HuH-7.5 (cell line): ENCODE results near the gene KIF16B.

Experiments used
- DNase-seq: peaks from one replicate; pipeline ENCODE4 v3.0.0; 2011; ENCODE audit warnings: low spot score

KIF16B gene

DNA sequence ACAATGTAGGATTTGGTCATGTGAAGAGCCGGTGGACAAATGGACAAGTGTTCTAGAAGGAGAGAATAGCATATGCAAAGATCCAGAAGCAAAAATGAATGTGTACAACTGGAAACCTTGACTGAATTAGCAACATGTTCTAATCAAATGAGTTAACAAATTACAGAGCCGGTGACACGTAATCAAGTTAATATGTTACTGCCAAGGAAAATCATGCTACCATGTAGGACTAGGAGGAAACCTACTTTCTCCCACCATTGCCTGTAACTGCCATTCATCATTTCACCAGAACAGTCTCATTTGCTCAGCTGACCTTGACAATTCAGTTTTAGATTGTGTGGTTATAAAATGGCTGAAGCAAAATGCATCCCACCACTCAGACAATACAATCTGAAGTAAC is 179.4 kb downstream of the KIF16B start:
- DNase-seq = no peak

DNA sequence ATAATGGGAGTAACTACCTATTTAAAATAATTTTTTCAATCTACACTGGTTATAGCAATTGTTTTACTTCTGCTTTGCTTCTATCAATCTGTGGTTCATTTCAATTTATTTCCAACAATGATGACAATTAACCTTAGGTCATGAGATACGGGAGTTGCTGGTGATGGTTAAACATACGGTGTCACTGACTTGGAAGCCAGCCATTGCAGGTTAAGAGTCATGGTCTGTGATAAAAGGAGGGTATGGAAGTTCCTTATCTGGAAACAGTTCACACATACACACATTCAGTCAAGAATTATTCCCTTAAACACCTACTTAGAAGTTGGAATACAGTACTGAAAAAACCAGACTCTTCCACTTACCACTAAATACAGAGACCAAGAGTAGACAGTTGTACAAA is 180.0 kb downstream of the KIF16B start:
- no peak for DNase-seq

DNA sequence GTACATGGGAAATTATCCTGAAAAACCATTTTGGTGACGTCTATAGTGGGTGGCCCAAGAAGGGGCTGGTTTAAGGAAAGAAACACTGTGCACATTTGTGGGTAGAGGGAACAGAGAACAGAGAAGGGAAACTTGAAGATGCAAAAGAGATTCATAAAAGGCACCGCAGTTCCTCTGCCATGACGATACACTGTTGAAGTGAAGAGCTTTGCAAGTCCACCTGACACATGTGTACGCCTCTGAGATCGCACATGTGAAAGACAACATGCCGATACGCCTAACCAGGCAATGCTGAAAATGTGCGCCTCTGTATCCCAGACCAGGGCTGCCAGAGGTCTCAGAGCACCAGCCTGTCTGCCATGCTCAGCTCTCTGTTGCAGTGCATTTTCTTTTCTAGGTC is 180.9 kb downstream of the KIF16B start:
- no peak for DNase-seq

DNA sequence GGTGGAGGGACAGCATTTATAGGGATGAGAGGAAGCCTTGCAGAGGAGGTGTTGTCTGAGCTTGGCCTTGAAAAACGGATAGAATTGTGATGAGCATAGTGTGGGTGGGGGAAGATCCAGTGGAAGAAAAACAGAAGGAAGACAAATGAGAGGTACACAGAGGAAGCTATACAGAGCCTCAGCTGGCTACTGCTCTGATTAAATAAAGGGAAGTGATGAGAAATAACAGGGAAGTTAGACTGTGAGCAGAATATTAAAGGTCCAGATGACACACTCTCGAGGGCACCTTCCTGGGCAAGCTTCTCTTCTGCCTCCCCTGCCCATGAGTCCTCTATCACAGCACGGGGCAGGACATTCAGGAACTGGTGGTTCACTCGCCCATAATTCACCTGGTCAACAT is 182.3 kb downstream of the KIF16B start:
- no peak for DNase-seq

DNA sequence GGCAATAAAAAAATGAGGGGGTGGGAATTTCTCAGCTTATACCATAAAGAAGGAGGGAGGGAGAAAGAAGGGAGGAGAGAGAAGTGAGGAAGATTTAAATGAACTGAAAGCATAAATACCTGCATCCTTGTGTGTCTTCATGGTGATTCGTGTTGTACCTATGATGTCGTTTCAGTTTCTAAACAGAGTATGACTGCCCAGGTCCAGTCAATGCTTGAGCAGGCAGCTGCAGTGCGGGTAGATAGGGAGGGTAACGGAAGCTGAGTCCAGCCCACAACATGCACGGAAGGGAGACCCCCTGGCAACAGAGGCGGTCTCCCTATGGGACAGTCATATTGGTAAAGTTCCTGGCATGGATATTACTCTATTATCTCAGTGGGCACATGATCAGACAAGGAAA is 184.5 kb downstream of the KIF16B start:
- DNase-seq = no peak

DNA sequence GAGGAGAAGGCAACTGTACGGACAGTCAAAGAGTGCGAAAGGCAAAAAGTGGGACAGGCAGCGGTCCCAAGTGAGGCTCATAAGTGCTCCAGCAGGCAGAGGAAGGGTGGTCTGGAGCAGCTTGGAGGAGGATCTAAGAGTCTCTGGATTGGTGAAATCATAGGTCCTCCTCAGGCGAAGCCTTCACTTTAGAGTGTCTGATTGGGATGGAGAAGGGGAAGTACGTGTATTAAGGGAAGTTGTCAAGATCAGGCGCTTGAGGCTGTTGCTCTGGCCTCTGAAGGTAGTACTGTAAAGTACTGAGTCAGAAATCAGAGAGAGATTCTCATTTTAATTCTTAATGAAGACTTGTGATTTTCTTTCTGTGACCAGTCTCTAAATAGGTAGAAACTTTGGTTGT is 185.6 kb downstream of the KIF16B start:
- DNase-seq = no peak

DNA sequence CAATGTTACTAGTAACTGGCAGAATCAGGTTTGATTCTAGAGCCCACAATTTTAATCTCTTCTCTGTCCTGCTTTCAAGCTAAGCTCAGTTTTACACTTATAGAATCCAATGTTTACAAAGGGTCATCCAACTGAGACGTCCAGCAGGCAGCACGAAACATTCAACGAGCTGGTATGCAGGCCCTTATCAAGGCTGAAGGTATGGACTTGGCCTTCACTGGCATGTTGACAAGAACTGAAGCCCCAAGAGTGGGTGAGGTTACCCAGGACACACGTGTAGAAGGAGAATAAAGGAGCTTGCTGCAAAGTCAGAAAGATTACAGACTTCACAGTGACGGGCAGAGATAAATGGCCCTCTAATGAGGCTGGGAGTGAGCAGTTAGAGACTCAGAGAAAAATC is 187.4 kb downstream of the KIF16B start:
- DNase-seq = no peak

DNA sequence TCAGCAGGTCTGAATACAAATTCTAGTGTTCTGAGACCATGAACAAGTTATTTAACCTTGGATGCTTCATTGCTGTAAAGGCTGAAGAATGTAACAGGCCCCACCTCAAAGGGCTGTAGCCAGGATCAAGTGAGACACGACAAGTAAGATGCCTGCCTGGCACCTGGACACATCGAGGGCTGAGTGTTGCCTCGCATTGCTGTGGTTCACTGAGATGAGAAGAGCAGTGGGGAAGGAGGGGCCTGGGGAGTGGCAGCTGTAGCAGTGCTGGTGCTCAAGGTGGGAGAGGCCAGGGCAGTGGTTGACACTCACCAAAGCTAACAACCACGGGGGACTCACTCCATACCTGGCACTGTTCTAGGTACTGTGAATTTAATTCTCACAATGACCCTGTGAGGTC is 187.8 kb downstream of the KIF16B start:
- no peak for DNase-seq

DNA sequence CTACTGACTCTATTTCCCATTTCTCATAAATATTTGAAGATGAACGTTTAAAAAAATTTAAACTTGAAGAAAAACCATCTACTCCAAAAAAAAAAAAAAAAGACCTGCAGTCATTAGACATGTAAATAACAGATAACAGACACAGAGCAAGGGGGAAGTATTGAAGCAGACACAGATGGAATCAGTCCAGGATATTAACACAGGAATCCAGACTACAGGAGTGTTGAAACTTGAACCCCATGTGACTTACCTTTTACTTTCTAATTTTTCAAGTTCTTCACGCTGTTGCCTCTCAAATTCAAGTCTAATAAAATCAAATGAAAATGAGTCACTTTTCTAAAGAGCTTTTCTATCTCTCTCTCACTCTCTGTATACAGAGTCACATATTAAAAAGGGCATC is 191.8 kb downstream of the KIF16B start:
- no peak for DNase-seq

DNA sequence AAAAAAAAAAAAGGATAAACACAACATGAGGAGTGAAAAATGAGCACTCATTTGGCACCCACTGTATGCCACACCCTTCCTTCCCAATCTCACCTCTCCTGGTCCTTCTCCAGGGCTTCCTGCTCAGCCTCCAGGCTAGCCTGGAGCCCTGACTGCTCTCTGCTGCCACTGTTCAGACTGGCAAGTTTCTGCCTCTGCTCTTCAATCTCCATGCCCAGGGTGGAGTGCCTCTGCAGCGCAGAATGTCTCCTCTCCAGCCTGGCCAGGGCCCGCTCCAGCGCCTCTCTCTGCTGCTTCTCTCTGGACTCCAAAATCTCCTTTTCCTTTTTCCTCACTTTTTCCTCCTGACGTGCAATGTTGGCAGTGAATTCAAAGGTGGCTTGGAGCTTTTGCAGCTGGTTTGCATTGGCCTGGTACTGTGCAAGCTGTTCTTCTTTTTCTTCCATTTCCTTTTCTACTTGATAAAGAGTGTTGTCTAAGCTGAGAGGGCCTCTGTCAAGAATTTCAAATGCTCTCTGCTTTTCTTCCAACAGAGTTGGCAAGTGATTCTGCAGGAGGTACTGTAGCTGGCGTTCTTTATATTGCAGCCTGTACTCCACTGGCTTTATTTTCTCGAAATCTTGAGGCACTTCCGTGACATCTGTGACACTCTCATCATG is 194.4 kb downstream of the KIF16B start:
- DNase-seq = no peak

DNA sequence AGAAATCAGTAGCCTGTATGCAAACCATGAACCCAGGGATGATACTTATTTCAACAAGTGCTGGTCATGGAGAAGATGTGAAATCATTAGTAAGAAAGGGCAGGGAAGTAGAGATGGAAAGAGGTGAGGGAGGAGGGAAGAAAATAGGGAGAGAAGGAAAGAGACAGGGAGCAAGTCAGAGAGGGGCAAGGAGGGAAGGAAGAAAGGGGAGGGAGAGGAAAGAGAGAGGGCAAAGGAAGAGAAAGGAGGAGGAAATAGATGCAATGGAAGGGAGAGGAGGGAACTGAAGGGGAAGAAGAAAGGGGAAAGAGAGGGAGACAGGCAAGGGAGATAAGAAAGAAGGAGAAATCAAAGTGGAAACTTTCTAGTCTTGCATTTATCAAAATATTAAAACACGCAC is 195.1 kb downstream of the KIF16B start:
- DNase-seq = no peak

DNA sequence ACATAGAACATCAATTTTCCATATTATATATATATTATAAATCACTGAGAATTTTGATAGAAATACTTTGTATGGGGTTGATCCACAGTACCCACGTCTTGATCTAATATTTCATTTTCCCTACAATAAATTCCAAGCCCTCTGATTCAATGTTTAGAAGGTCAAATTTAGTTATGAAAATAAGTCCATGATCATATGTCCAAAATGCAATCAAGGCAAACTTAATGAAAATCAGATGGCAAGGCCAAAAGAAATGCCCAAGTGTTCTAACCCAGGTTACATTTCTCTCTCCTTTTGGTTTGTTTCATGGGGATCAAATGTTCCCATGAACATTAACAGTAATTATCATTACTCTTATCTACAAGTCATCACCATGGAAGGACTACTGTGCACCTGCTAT is 203.8 kb downstream of the KIF16B start:
- no peak for DNase-seq

DNA sequence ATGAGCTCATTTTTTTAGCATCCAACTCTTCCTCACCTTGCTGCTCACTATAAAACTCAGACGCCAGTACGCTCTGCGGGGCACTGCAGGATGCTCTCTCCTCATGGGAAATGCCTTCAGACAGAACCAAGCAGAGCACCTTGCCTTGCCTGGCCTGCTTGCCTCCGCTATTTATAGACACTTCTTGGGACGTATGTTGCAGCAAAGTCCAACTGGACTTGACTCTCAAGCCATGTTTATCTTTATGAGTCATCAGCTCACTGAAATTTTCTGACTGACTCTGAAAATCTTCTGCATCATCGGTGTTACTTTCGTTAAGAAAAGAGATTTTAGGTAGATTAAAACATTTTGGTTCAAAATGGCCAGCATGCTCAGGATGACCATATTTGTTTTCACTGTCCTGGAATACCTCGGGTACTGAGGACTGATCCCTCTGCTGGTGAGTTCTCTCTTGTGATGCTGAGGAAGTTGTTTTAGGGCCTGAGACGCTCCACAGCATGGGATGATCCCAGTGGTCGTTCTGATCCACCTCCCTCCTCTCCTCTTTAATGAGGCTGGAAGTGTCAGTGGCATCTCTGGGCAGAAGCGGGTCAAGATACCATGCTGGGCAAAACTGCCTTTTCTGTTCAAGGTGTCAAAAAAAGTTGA is 204.5 kb downstream of the KIF16B start:
- no peak for DNase-seq

DNA sequence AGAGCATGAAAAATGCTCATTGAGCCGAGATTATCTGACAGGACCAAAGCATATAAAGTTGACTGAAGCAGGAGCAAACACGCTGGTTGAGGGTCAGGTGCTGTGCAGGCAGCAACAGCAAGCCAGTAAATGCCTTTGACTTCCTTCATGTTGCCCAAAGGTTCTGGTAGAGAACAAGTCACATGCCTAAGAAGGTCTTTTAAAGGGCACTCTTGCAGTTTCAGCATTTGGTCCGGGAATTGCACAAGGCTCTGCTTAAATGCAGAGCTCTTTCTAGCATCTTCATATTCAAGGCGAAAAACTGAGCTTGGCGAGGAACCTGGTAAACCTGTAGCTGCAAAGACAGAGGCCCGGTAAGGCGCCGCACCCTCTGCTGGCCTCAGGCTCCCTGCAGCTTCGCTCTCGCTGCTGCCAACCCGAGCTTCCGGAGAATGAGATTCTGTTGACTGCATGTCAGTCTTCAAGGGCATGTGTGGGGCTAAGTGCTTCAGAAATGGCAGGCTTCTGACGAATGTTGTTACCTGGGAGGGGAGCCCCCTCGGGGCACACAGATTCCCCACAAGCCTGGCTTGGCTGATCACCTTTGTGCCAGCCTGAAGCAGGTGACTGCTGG is 205.2 kb downstream of the KIF16B start:
- DNase-seq = no peak

DNA sequence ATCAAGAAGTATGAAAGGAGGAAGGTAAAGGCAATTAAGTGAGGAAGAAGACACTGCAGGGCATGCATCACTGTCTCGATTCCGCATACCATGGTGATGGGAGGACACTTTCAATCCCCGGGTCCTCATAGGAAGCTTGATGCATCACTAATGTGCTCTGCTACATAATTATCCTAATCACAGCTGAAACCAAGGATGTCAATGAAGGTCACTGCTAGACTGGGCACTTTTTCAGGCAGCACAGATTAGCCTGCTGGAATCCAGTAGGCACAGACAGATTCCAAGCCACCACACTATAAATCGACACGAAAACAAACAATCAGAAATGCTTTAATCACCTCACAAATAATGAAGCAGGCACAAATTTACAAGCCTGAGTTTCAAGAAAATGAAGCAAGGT is 206.7 kb downstream of the KIF16B start:
- no peak for DNase-seq

DNA sequence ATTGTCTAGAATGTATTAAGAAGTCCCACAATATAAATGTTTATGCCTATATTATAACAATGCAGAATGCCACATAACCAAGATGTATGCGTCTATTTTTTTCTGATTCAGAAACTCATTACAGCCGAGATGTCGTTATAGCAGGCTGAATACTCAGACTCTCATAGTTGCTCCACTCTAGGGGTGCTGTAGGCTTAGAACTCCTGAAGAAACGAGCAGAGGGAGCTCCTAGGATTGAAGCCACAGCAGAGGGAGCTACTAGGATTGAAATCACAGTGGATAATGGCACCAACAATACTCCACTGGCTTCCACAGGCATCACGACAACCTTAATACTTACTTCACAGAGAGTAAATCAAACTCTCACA is 208.9 kb downstream of the KIF16B start:
- DNase-seq = no peak

DNA sequence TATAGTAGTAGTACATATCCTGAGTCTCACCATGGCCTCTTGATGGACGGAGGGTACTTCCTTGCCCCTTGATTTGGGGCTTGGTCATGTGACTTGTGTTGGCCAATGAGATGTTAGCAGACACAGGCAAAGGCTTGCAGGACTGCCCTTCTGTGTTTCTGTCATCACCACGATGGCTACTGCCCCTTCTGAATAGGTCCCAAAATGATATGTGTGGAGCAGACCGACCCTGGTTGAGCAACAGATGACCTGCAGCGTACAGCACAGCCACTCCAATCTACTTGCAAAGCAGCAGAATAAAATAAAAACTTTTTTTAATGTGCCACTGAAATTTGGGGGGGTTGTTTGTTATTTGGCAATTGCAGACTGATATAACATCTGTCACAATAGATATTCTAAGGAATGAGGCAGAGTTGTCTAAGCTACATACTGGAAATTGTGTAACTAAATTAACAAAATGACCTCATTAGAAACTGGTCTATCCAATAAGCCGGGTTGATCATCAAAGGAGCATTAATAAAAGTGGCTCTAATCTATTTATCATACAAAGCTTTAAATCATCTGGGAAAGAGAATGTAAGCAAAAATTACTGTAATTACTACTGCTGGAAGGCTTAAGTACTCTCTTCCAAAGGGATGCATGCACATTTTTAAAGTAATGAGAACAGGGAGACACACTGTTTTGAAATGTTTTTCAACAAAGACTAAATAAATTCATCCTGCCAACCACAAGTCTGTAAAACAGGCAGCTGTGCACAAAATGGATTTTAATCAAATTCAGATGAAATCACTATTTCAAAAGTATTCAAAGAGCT is 209.5 kb downstream of the KIF16B start:
- no peak for DNase-seq

DNA sequence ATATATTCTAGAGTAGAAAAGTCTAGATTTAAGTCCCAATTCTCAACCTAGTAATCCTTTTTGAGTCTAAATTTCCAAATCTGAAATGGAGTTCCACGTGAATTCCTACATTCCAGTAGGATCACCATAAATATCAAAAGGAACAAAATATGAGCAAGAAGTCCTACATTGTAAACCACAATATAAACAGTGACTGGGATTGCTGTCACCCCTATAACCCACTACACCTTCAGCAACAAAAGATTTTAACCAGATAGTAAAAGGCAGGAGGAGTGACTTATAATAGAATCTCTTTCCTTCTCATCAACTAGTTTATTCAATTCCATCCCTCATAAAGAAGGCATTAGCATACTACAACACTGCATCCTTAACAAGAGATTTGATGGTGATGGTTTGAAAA is 210.6 kb downstream of the KIF16B start:
- no peak for DNase-seq

DNA sequence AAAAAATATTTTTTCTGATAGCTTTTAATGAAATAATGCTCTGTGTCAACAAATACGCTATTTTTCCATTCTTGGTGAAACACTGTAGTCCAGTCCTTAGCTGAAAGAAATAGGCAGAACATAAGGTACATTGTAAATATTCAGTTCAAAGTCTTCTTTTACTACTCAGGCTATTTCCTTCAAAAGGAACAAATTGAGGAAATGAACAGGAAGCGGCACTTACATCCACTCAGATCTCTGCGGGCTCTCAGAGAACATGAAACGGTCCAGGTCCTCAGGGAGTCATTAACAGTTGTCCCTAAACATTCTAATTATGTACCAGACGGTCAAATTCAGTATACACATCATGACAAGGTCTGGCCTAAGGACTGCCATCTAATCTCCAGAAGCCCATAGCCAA is 212.6 kb downstream of the KIF16B start:
- no peak for DNase-seq

DNA sequence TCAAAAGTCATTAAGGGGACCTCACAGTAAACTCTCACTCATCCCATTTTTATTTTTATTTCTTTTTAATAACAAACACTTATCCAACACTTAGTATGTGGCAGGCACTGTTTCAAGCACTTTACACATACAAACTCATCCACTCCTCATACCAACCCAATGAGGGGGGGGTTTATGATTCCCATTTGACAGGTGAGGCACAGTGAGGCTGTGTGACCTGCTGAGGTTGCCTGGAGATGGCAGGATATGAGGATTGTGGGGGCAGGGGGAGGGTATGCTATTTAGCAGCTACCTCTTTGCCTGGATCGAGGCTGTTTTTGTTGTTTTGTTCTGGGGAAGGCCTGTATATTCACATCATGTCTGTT is 219.8 kb downstream of the KIF16B start:
- no peak for DNase-seq

DNA sequence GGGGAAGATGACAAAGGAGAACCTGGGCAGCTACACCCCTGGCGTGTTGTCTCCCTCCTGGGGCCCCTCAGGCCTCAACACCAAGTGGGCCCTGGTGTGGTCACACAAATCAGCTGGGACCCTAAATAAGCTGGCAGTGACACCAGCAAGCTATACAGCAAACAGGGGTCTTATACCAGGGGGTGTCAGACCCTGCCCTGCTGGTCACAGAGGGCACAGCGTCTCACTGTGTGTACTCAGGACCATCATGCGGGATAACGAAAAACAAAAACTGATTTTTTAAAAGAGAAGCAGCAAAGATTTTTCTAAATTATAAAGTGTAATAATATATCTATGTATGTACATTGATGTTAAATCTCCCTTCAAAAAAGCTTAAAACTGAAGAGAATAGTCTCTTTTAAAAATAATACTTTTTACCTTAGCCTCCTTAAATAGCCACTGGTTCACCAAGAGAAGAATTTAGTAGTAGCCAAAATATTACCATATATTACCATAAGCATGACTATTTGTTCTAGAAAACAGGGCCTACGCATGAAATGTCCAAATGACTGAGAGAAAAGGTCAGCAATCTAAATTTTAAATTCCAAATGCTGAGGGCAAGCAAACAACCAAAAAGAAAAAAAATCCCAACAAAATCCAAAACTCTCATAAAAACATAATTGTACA is 220.4 kb downstream of the KIF16B start:
- no peak for DNase-seq

DNA sequence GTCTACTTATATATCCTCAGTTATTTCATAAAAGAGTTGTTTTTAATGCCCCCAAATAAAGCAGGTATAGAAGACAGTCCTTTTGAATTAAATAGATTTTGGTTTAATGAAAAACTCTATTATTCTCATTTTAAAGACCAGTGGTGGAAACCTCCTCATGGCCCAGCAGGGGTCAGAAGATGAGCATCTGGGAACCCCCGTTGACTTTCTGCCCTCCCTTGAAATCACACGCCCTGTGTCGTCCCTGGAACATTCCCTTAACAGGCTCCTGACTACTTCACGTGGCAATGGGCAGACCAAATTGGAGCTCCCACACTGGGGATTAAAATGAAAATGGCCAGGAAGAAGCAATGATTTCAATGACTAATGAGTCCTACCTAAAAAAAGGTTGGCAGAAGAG is 220.9 kb downstream of the KIF16B start:
- DNase-seq = no peak

DNA sequence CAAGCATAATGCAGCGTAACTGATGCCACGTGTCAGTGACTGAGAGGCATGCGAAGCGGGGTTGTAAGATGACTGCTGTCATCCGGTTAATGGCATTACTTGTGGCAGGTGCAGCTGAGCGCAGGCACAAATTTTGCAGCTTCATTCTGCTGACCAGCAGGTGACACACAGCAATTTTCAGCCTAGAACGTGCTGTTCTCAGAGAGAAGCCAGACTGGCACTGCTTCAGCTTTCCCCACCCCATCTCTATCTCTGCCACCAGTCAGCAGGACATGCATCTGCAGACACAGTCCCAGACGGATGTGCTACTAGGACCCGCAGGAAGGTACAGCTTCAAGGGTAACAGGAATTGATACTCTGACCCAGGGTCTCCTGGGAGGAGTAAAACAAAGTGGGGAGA is 221.8 kb downstream of the KIF16B start:
- DNase-seq = no peak
